NCI-H2196 treated with DMSO at 0.1 percent for 48 hours (cell line): ENCODE measurements around the gene CCR3.

ENCODE experiments used
- DNase-seq: peaks from one replicate; lab custom pipeline; 2025; ENCODE audit not compliant: unreplicated experiment; lab: John Stamatoyannopoulos, UW

CCR3 gene

GRCh38 chr3:46270474-46270873 is 28.2 kb downstream of the CCR3 start:
- DNase-seq: no peak

- DNase-seq: no peak
These were observed 29.0 kb downstream of the CCR3 start for GRCh38 chr3:46271209-46271745.

- DNase-seq: no peak
These were observed 29.8 kb downstream of the CCR3 start for GRCh38 chr3:46272028-46272451.

DNA sequence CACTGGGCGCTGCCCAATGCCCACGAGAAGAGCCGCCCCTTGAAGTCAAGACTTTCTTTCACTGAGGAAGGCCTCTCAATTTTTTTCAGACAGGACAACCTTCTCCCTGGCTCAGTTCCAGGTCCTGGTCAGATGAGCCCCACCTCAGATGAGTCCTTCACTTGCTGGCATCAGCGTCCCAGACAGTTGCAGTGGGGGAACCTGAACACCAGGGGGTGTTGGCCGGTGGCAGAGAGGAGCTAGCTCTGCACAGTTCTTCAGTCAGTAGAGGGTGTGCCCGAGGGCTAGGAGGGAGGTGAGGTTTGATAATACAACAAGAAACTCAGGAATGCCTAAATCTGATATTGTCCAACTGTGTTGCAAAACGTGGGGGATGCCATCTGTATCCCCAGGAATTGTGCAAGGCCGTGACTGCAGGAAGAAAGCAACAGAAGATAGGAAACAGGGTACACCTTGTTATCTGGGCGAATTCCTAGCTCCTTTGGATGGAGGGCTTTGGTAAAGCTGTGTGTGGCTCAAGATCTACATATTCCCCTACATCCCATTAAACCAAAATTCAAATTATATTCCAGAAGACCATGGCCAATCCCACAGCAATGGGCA is 34.3 kb downstream of the CCR3 start:
- DNase-seq: no peak

GRCh38 chr3:46277476-46277875 is 35.2 kb downstream of the CCR3 start:
- DNase-seq: no peak

- no peak for DNase-seq
These were observed 36.8 kb downstream of the CCR3 start for GRCh38 chr3:46278816-46279672.

- no peak for DNase-seq
These were observed 38.0 kb downstream of the CCR3 start for GRCh38 chr3:46280105-46280797.

DNA sequence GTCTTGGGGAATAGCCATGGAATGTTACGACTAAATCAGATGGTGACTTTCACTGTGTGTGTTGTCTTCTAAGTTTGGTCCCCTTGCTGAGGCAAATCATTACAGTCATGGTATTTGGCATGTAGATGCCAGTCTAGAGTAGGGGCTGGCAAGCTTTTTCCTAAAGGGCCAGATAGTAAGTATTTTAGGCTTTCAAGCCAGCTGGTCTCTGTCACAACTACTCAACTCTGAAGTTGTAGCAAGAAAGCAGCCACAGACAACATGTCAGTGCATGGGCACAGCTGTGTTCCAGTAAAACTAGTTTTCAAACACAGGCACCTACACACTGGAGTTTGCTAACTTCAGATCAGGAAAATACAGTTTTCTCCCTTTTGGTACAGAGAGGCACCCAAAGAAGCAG is 39.3 kb downstream of the CCR3 start:
- DNase-seq: no peak

DNA sequence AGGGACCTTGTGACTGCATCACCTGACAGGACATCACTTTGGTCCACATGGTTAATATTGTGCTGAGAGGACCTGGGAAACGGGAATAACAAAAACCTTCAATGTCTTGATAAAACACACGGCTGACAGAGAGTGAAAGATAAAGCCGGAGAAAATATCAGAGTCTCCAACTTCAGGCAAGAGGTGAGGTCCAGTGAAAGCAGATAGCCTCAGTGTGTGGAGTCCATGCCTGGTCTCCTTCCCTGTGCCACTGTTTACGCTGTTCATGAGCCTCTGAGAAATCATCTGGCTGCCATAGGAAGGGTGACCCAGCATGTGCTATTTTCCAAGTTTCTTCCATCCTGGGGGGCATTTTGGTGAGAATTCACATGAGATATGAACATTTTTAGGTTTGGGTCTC is 39.8 kb downstream of the CCR3 start:
- no peak for DNase-seq

GRCh38 chr3:46282696-46283095 is 40.4 kb downstream of the CCR3 start:
- no peak for DNase-seq

DNA sequence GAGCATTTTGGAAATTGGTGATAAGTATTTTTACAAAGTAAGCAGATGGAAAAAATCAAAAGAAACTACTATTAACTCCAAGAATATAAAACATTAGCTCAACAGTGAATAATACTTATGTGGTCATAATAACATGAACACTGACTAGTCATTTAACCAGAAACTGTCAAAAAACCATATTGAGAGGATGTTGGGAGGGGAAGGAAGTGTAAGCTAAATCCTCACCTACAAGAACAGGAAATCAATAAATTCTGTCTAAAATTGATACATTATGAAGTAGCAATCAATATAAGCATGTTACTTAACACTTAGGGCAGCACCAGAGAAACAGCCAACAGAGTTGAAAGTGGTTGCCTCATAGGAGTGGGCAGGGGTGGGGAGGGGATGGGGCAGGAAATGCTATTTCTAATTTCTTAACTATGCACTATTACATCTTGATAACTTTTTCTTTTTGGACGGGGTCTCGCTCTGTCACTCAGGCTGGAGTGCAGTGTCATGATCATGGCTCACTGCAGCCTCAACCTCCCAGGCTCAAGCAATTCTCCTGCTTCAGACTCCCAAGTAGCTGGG is 41.7 kb downstream of the CCR3 start:
- DNase-seq: no peak

GRCh38 chr3:46284981-46285683 is 42.9 kb downstream of the CCR3 start:
- no peak for DNase-seq

- no peak for DNase-seq
These were observed 43.8 kb downstream of the CCR3 start for GRCh38 chr3:46285931-46286619.

DNA sequence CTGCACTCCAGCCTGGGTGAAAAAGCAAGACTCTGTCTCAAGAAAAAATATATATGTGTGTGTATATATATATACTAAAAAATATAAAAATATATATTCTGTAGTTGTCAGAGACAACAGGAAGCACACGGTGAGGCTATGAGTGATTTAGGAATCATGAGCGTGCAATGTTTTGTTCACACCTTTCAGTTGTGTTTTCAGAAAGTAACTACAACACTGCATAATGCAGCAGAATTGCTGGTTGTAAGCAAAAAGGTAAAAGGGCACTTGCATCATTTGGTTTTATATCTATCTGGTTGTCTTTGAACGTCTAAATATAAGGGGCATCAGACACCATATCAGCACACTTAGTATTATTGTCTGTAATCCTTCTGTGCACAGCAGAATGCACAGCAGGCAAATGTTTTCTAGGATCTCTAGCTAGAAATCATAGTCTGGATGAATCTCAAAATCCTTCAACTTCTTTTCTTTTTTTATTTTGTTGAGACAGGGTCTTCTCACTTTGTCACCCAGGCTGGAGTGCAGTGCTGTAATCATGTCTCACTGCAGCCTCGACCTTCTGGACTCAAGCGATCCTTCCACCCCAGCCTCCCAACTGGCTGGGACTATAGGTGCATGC is 44.8 kb downstream of the CCR3 start:
- no peak for DNase-seq

- no peak for DNase-seq
These were observed 47.3 kb downstream of the CCR3 start for GRCh38 chr3:46289551-46289950.

GRCh38 chr3:46289966-46290365 is 47.7 kb downstream of the CCR3 start:
- no peak for DNase-seq

GRCh38 chr3:46291046-46291445 is 48.8 kb downstream of the CCR3 start:
- DNase-seq: no peak

DNA sequence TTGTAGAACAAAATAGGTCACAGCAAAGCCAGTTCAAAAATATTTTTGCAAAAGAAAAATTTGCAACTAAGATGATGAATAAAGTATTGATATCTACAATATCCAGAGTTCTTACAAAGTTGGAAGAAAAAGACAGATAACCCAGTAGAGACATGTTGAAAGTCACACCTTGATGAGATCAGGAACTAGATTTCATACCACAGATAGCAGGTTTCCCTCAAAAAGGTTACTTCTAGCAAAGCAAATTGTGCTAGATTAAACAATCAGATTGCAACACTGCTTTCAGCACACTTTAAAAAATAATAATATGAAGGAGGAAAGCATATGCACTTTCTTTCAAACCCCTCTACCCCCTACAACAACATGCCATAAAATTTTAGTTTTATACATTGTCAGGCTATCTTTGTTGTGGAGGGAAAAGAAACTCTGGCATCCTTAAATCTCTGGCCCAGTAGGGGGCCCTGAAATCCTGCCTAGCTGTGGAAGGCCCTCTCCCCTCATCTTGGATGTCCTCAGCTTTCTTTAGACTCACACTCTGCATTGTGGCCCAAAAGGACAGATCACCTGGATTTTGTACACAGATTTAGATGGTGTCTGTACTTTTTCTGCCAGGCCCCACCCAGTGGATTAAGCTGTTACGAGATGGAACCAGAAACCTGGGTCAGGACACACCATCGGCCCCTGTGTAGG is 50.9 kb downstream of the CCR3 start:
- DNase-seq: no peak
